Caco-2 (cell line): ENCODE data around the gene PTPN12. TPM values are rescaled to one million over a fixed set of nuclear protein-coding genes. Genes with fewer than 3 reads are reported as not detected.

Experiments
- BruUV-seq: library from RNA; stranded (reverse); fragments of 400-500 nt; replicated peaks from 2 replicates; lab custom pipeline; 2021; lab: Mats Ljungman, UMichigan
- CTCF ChIA-PET: fragments of 300-600 bp; sonication (Branson Sonifier 250); formaldehyde crosslinking; loops from one replicate; lab custom pipeline; 2022; ENCODE audit warnings: antibody characterized with exemption; lab: Charles Lee
- POLR2A ChIA-PET: fragments of 300-600 bp; sonication (Branson Sonifier 250); formaldehyde crosslinking; loops from one replicate; lab custom pipeline; 2022; ENCODE audit warnings: antibody characterized with exemption; lab: Charles Lee
- DNase-seq, 2 experiments: peaks; one replicate each; pipeline versions ENCODE4 v3.0.0 to v3.0.0-alpha.2; 2020 to 2022
- H3K27me3 ChIP-seq: replicated peaks from 2 replicates; pipeline ENCODE4 v1.6.0; 2011; ENCODE audit warnings: low read length; ENCODE audit not compliant: control insufficient read depth, insufficient read depth
- H3K36me3 ChIP-seq: 2 replicates; pipeline ENCODE4 v1.5.1; 2011; ENCODE audit warnings: low read length; ENCODE audit not compliant: control insufficient read depth, insufficient read depth
- H3K4me1 ChIP-seq: fragments of 250-450 bp; sonication (Bioruptor Pico); 2 replicates; pipeline ENCODE4 v1.5.1; 2020; ENCODE audit warnings: mild to moderate bottlenecking
- H3K4me3 ChIP-seq: 2 replicates; pipeline ENCODE4 v1.5.1; 2011; ENCODE audit warnings: low read depth, mild to moderate bottlenecking, control low read depth, low read length
- H3K9me3 ChIP-seq: fragments of 250-450 bp; sonication (Bioruptor Pico); 2 replicates; pipeline ENCODE4 v1.5.1; 2020; ENCODE audit warnings: mild to moderate bottlenecking, moderate library complexity
- H3K27ac Mint-ChIP-seq: one replicate; pipeline ENCODE4 v1.8.0; 2022; ENCODE audit warnings: mixed read lengths; ENCODE audit not compliant: unreplicated experiment
- H3K27me3 Mint-ChIP-seq: one replicate; pipeline ENCODE4 v1.8.0; 2022; ENCODE audit warnings: mixed read lengths; ENCODE audit not compliant: insufficient read depth, unreplicated experiment
- H3K36me3 Mint-ChIP-seq: one replicate; pipeline ENCODE4 v1.8.0; 2022; ENCODE audit warnings: mild to moderate bottlenecking, mixed read lengths; ENCODE audit not compliant: insufficient read depth, unreplicated experiment
- H3K4me1 Mint-ChIP-seq: one replicate; pipeline ENCODE4 v1.8.0; 2022; ENCODE audit warnings: low read depth, mixed read lengths; ENCODE audit not compliant: unreplicated experiment
- H3K4me3 Mint-ChIP-seq: one replicate; pipeline ENCODE4 v1.8.0; 2022; ENCODE audit warnings: mild to moderate bottlenecking, moderate library complexity, mixed read lengths; ENCODE audit not compliant: unreplicated experiment
- H3K9me3 Mint-ChIP-seq: one replicate; pipeline ENCODE4 v1.8.0; 2022; ENCODE audit warnings: mixed read lengths; ENCODE audit not compliant: unreplicated experiment
- intact Hi-C: fragments of 100-400 bp; cut with micrococcal nuclease; formaldehyde crosslinking; loops from one replicate; pipeline ENCODE4 v1.10.0; 2022; ENCODE audit not compliant: unreplicated experiment
- total RNA-seq: library from RNA; stranded (reverse); gene quantifications from 2 replicates; pipeline ENCODE4 v1.2.3, GENCODE V29; 2022
- TF ChIP-seq, protein P1 (sequence below), 2 experiments: fragments of 200-600 bp in 1 of 2; IDR thresholded peaks; 1 replicate in 1 of 2; 2 replicates in 1 of 2; pipeline versions ENCODE4 v1.5.1 to v1.8.0; 2011 to 2022; ENCODE audit warnings: antibody characterized with exemption in 1 of 2, control low read depth in 1 of 2, inconsistent platforms in 1 of 2, low read depth in 1 of 2, low read length in 1 of 2, mild to moderate bottlenecking in 1 of 2, moderate library complexity in 1 of 2; ENCODE audit not compliant: insufficient read depth in 1 of 2, severe bottlenecking in 1 of 2, unreplicated experiment in 1 of 2

PTPN12 gene
- total RNA-seq, 1 experiment from 2014 or later = 67.1 TPM

DNA sequence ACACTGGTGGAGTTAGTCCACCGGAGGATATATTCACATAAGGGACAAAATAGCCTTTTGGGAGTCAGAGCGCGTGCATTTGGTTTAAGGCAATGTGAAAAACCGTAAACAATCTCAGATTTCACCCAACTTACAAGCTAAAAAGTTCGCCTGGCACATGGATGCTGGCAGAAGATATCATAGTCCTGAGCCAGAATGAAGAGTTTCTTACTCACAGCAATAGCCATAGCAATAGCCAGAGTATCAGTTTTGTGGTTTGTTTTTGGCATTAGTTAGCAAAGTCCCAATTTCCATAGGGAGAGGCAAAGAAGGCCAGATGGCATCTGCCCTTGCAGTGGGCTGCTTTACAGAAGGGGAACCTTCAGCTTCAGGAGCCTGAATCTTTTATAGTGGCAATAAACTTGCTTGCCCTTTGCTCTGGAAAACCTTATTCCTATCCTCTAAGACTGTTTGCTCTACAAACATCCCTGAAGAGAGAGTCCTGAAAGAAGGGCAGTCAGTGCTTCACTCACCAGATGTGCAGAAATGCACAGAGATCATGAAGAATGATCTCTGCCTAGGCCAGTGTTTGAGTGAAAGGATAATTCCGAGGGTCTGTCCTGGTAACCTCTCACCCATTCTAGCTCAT, 130.5 kb downstream of the PTPN12 start:
- H3K36me3 ChIP-seq = no peaks in the 10 kb centered on the region
- no peaks in the 10 kb centered on the region for H3K27me3 ChIP-seq
- Mint-ChIP-seq H3K27me3 (no peaks in the 10 kb centered on the region), H3K4me1 (peaks cover 15% of the 10 kb centered on the region), H3K9me3 (no peaks in the 10 kb centered on the region), H3K36me3 (peaks cover 12% of the 10 kb centered on the region), H3K4me3 (no peak overlapping the region), H3K27ac (no peak overlapping the region)
- intact Hi-C loops = no loop called here
- no peaks in the 10 kb centered on the region for H3K9me3 ChIP-seq
- CTCF ChIA-PET = interaction anchor here (1.2 kb wide), 1 partner anchor 10 kb away, joined by 4 read pairs; no protein-coding TSS in a partner anchor
- peak in 1 of 2 experiments; percentile 30 for DNase-seq
- POLR2A ChIA-PET = no interaction called here
- TF ChIP-seq, protein P1, sequence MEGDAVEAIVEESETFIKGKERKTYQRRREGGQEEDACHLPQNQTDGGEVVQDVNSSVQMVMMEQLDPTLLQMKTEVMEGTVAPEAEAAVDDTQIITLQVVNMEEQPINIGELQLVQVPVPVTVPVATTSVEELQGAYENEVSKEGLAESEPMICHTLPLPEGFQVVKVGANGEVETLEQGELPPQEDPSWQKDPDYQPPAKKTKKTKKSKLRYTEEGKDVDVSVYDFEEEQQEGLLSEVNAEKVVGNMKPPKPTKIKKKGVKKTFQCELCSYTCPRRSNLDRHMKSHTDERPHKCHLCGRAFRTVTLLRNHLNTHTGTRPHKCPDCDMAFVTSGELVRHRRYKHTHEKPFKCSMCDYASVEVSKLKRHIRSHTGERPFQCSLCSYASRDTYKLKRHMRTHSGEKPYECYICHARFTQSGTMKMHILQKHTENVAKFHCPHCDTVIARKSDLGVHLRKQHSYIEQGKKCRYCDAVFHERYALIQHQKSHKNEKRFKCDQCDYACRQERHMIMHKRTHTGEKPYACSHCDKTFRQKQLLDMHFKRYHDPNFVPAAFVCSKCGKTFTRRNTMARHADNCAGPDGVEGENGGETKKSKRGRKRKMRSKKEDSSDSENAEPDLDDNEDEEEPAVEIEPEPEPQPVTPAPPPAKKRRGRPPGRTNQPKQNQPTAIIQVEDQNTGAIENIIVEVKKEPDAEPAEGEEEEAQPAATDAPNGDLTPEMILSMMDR (IDR thresholded peaks at IDR 0.05; ENCODE audit: insufficient read depth in 1 of 2, low read depth in 1 of 2, low read length in 1 of 2, severe bottlenecking in 1 of 2, unreplicated experiment in 1 of 2) = no peak
- H3K4me3 ChIP-seq = no peak overlapping the region
- H3K4me1 ChIP-seq = peaks cover 10% of the 10 kb centered on the region
- no TSS peak for BruUV-seq

DNA sequence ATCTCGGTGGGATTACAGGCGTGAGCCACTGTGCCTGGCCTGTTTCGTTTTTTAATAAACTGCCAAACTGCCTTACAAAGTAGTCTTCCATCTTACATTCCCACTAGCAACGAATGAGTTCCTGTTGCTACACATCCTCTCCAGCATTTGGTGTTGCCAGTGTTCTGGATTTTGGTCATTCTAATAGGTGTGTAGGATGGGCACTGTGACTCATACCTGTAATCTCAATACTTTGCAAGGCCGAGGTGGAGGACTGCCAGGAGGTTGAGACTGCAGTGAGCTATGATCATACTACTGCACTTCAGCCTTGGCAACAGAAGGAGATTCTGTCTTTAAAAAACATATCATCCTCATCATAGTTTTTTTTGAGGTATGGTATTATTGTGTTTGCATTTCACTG, 137.8 kb downstream of the PTPN12 start:
- TF ChIP-seq, protein P1 (IDR thresholded peaks at IDR 0.05; ENCODE audit: insufficient read depth in 1 of 2, low read depth in 1 of 2, low read length in 1 of 2, severe bottlenecking in 1 of 2, unreplicated experiment in 1 of 2) = no peak
- H3K9me3 Mint-ChIP-seq = no peaks in the 10 kb centered on the region

DNA sequence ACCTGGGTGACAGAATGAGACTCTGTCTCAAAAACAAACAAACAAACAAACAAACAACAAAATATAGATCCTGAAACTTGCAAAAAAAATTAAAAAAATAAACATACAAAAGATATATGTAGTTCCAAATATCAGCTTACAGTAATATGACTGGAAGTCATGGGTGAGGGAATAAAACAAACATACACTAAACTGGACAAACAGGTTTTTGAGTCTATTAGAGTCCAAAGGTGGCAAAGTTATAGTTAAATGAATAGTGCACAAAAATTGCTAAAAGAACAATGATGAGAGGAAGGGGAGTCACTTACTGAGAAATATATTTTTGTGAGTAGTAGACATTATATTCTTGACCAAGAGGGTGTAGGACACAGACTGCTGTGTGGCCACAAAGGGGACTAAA, 142.5 kb downstream of the PTPN12 start:
- H3K4me1 ChIP-seq = peaks cover 37% of the 10 kb centered on the region
- H3K36me3 Mint-ChIP-seq = peaks cover 32% of the 10 kb centered on the region
- H3K4me3 Mint-ChIP-seq = peak overlapping the region; percentile 54
- no TSS peak for BruUV-seq
- intact Hi-C loops = loop anchor here (2.0 kb wide), 1 partner anchor 17 kb away; the partner anchor contains the start of gene RSBN1L
- no peaks in the 10 kb centered on the region for H3K9me3 ChIP-seq
- ChIA-PET CTCF (no interaction called here), POLR2A (interaction anchor here (0.5 to 1.5 kb wide), 2 partner anchors 16 to 118 kb away, joined by 3 to 6 read pairs; partner anchors contain the start of gene TMEM60)
- H3K4me1 Mint-ChIP-seq = peaks cover 21% of the 10 kb centered on the region
- TF ChIP-seq, protein P1 (IDR thresholded peaks at IDR 0.05; ENCODE audit: insufficient read depth in 1 of 2, low read depth in 1 of 2, low read length in 1 of 2, severe bottlenecking in 1 of 2, unreplicated experiment in 1 of 2) = no peak
- DNase-seq = peak in 1 of 2 experiments; percentile 48
- no peaks in the 10 kb centered on the region for H3K27me3 Mint-ChIP-seq
- H3K27me3 ChIP-seq = no peaks in the 10 kb centered on the region
- H3K9me3 Mint-ChIP-seq = no peaks in the 10 kb centered on the region
- no peak overlapping the region for H3K4me3 ChIP-seq
- peaks cover 3% of the 10 kb centered on the region for H3K36me3 ChIP-seq
- peak overlapping the region; percentile 42 for H3K27ac Mint-ChIP-seq

More for the DNA sequence above, 137.8 kb downstream of the PTPN12 start:
- H3K4me3 Mint-ChIP-seq = no peak overlapping the region
- no peaks in the 10 kb centered on the region for H3K27me3 ChIP-seq
- H3K4me1 Mint-ChIP-seq = peaks cover 12% of the 10 kb centered on the region
- ChIA-PET CTCF (no interaction called here), POLR2A (no interaction called here)
- BruUV-seq = no TSS peak
- intact Hi-C loops = no loop called here
- H3K36me3 ChIP-seq = no peaks in the 10 kb centered on the region
- H3K4me3 ChIP-seq = no peak overlapping the region
- no peaks in the 10 kb centered on the region for H3K27me3 Mint-ChIP-seq
- peaks cover 17% of the 10 kb centered on the region for H3K36me3 Mint-ChIP-seq
- no peak overlapping the region for H3K27ac Mint-ChIP-seq
- H3K4me1 ChIP-seq = peaks cover 15% of the 10 kb centered on the region
- DNase-seq = no peak
- no peaks in the 10 kb centered on the region for H3K9me3 ChIP-seq
